ENCODE results near the gene CTSF. TPM values are rescaled to one million over a fixed set of nuclear protein-coding genes. Genes with fewer than 3 reads are reported as not detected.
A peak's percentile ranks its signal among the peaks of the same experiment; 100 is the strongest.
"Not testable (repeated sequence)": the region's sequence is repeated elsewhere in the genome, so short reads cannot be mapped to it uniquely, and the experiment has no call there.

CTSF gene
- total RNA-seq, 1 experiment from 2014 or later: 4.8 TPM

DNA sequence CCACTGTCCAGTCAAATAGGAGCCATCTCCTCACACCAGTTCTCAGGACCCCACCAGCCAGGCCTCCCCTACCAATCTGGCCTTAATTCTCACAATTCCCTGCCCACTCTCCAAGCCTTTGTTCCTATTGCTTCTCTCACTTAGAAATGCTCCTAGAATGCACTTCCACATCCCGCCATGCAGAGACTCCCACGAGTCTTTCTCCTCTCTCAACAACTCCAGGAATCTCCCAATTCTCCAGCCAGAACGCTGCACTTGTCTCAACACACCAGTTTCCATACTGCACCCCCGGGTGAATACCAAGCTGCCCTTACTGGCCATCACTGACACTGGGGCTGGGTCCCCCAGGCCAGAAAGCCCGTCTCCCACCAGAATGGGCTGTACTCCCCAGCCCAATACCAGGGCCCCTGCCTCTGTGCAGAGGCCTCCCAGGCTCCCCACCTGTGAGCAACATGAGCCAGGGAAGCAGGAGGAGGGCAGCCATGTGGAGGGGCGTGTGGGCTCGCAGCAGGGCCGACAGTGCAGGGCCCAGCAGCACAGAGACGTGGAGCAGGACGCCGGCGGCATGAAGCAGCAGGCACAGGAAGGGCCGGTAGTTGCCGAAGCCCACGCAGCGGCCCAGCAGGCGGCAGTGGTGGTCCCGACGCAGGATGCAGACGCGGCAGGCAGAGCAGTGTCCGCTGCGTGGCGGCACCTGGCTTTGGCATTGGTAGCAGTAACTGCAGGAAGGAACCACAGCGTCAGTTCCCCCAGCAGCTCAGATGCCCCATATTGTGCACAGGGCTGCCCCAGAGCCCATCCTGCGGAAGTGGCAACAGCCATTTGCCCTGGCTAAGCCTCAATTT, 24.9 kb downstream of the CTSF start:
- no peaks in the 10 kb centered on the region for H3K27me3 ChIP-seq (ENCODE audit: control insufficient read depth, insufficient read depth, low read length)
- H3K4me3 ChIP-seq (ENCODE audit: insufficient read depth, low read depth, low read length): no peak overlapping the region
- peak; percentile 80 for DNase-seq
- H3K36me3 ChIP-seq (replicated peaks; ENCODE audit: control insufficient read depth, insufficient read depth, low read length): peaks cover 4% of the 10 kb centered on the region

DNA sequence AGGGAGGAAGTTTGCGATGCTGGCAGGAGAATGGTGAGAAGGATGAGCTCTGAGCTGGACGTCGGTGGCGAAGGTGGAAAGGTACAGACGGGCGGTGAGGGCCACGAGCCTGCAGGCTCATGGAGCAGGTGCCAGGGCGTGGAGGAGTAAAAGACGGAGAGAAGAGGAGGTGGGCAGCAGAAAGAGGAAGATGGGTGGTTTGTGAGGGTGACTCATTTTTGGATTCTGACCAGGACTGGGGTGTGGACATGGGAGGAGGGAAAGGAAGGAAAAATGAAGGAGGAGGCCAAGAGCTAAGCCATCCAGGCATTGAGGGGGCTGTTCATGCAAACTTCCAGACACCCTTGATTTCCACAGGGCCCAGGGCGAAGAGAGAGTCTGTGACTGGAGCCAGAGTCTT, 26.0 kb downstream of the CTSF start:
- H3K36me3 ChIP-seq (replicated peaks; ENCODE audit: control insufficient read depth, insufficient read depth, low read length): peaks cover 4% of the 10 kb centered on the region
- no peaks in the 10 kb centered on the region for H3K27me3 ChIP-seq (ENCODE audit: control insufficient read depth, insufficient read depth, low read length)
- H3K4me3 ChIP-seq (ENCODE audit: insufficient read depth, low read depth, low read length): no peak overlapping the region
- no peak for DNase-seq

DNA sequence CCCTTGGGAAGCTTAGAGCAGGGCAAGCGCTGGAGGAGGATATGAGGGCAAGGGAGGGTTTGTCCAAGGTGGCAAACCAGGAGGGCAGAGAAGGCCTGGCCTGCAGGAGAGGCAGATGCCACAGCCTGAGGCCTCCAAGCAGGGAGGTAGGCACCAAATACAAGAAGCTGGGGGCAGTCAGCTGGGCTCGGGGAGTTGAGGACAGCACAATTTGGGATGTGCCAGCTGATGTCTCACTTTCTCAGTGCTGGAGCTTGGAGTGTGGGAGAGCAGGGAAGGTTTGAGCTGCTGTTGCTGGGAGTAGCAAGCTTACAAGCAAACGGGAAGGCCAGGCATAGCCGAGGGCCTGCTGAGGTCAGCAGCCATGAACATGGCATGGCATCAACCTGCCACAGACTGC, 26.5 kb downstream of the CTSF start:
- H3K27me3 ChIP-seq (ENCODE audit: control insufficient read depth, insufficient read depth, low read length): no peaks in the 10 kb centered on the region
- H3K36me3 ChIP-seq (replicated peaks; ENCODE audit: control insufficient read depth, insufficient read depth, low read length): peaks cover 4% of the 10 kb centered on the region
- H3K4me3 ChIP-seq (ENCODE audit: insufficient read depth, low read depth, low read length): no peak overlapping the region
- no peak for DNase-seq

DNA sequence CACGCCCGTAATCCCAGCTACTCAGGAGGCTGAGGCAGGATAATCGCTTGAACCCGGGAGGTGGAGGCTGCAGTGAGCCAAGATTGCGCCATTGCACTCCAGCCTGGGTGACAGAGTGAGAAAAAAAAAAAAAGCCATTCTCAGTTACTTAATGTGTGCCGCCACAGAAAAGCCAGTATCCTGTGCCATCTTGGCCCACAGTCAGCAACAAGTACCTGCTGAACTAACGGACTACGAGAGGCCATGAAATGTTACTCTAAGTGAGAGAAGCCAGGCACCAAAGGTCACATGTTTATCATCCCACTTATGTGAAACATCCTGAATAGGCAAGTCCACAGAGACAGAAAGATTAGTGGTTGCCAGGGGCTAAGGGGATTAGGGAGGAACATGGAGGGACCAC, 27.8 kb downstream of the CTSF start:
- not testable (repeated sequence) for H3K27me3 ChIP-seq (ENCODE audit: control insufficient read depth, insufficient read depth, low read length); H3K36me3 ChIP-seq (replicated peaks; ENCODE audit: control insufficient read depth, insufficient read depth, low read length); H3K4me3 ChIP-seq (ENCODE audit: insufficient read depth, low read depth, low read length); DNase-seq

DNA sequence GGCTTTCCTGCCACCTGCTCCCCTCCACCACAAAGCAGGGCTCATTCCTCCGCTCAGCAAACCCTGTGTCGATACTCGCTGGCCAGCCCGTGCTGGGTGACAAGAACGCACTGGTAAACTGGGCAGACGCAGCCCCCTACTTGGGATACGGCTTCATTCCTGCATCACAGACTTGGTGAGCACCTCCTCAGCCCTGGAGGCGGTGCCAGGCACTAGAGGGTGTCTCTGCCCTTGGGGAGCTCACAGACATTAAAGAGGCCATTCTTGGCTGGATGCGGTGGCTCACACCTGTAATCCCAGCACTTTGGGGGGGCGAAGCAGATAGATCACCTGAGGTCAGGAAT, 28.6 kb downstream of the CTSF start:
- Histone ChIP-seq H3K27me3 (ENCODE audit: control insufficient read depth, insufficient read depth, low read length) (no peaks in the 10 kb centered on the region), H3K4me3 (ENCODE audit: insufficient read depth, low read depth, low read length) (no peak overlapping the region), H3K36me3 (replicated peaks; ENCODE audit: control insufficient read depth, insufficient read depth, low read length) (peaks cover 4% of the 10 kb centered on the region)
- peak; percentile 51 for DNase-seq

DNA sequence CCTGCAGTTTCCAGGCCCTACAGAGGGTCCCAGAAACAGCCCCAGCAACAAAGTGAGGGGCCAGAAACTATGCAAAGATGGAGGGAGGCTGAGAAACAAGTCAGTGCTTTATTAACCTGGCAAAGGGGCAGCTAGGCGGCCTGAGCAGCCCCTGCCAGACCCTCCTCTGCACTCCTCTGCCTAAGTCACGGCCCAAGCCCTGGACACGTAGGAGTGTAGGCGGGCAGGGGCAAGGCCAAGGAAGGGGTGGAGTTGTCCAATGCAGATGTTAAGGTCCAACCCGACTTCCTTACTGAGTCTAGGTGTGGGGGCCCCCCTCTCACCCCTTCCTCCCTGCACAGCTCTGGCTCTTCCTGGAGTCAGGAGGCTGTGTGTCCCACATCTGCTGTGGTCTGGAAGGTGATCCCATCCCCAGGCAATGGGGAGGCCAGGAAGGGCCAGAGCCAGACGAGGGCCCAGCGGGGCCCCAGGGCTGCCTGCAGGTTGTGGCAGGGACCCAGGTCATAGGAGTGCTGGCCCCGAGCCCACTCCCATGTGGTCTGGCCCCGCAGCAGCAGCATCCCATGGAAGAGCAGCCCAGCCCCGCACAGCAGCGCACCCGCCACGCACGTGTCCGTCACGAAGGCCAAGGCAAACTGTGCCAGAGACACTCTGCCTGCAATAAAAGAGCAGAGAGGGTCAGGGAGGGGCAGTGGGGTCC, 29.1 kb downstream of the CTSF start:
- peak; percentile 58 for DNase-seq
- Histone ChIP-seq H3K4me3 (ENCODE audit: insufficient read depth, low read depth, low read length) (no peak overlapping the region), H3K36me3 (replicated peaks; ENCODE audit: control insufficient read depth, insufficient read depth, low read length) (peaks cover 4% of the 10 kb centered on the region), H3K27me3 (ENCODE audit: control insufficient read depth, insufficient read depth, low read length) (no peaks in the 10 kb centered on the region)

DNA sequence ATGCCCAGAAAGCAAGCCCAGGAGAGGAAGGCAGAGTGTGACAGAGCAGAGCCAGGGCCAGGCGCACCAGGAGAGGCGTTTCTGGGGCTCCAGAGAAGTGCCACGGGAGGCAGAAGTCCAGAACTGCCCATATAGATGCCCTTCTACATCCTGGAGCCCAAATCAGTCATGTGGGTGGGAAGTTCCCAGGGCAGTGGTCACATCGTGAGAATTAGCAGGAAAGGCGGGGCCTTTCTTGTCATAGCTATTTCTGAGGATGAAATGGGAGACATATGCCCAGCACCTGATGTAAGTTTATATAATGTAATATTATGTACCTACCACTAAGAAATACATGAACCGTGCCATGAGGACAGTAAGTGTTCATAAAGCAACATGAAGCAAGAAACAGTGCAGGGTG, 35.6 kb downstream of the CTSF start:
- no peaks in the 10 kb centered on the region; the same call in 1 of the 2 replicates for H3K36me3 ChIP-seq (replicated peaks; ENCODE audit: control insufficient read depth, insufficient read depth, low read length)
- DNase-seq: no peak
- no peaks in the 10 kb centered on the region for H3K27me3 ChIP-seq (ENCODE audit: control insufficient read depth, insufficient read depth, low read length)
- no peak overlapping the region for H3K4me3 ChIP-seq (ENCODE audit: insufficient read depth, low read depth, low read length)

DNA sequence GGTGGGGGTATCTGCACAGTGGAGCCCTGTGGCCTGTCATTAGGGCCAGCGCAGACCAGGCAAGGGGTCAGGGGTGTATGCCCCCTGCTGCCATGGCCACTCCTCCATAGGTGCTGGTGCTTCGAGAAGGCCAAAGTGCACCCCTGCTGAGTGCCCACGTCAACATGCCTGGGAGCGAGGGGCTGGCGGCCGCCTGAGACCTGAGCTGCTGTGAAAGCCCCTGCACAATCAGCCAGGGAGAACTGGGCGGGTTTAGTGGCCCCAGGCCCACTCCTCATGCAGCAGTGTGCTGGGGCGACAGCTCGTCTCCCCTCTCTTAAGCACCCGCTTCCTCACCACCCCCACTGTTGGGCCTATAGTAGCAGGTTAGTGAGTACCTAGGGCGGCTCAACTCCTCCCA, 36.6 kb downstream of the CTSF start:
- DNase-seq: no peak
- H3K27me3 ChIP-seq (ENCODE audit: control insufficient read depth, insufficient read depth, low read length): no peaks in the 10 kb centered on the region
- no peaks in the 10 kb centered on the region; the same call in 1 of the 2 replicates for H3K36me3 ChIP-seq (replicated peaks; ENCODE audit: control insufficient read depth, insufficient read depth, low read length)
- no peak overlapping the region for H3K4me3 ChIP-seq (ENCODE audit: insufficient read depth, low read depth, low read length)

DNA sequence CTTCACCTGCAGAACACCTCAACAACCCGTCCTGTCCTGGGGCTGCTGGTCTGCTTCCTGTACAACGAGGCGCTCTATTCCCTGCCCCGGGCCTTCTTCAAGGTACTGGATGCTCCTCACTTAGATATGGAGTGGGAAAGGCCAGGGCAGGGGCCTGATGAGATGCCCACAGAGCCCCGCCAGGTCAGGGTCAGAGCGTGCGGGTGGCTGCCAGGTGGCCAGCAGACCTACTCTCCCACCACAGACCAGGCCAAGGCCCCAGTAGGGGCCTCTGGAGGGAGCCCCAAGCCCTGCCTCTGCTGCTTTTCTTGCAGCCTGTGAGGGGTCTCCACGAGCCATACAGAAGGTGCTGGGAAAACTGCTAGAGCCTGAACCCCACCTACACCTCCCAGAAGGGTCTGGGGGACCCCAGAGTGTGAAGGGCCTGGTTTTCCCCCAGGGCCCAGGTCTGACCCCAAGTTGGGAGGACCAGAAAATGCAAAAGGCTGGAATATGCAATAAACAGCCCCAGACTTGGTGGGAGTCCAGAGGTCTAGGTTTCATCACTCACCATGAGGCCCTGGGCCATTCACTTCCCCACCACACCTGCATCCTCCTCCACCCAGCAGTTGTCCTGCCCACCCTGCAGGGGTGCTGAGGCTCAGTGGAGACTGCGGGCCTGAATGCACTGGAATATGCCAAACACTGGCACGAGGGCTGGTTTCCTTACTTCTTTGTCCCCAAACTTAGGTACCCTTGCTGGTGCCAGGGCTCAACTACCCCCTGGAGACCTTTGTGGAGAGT, 37.3 kb downstream of the CTSF start:
- no peak for DNase-seq
- H3K4me3 ChIP-seq (ENCODE audit: insufficient read depth, low read depth, low read length): no peak overlapping the region
- H3K36me3 ChIP-seq (replicated peaks; ENCODE audit: control insufficient read depth, insufficient read depth, low read length): no peaks in the 10 kb centered on the region; the same call in 1 of the 2 replicates
- no peaks in the 10 kb centered on the region for H3K27me3 ChIP-seq (ENCODE audit: control insufficient read depth, insufficient read depth, low read length)

DNA sequence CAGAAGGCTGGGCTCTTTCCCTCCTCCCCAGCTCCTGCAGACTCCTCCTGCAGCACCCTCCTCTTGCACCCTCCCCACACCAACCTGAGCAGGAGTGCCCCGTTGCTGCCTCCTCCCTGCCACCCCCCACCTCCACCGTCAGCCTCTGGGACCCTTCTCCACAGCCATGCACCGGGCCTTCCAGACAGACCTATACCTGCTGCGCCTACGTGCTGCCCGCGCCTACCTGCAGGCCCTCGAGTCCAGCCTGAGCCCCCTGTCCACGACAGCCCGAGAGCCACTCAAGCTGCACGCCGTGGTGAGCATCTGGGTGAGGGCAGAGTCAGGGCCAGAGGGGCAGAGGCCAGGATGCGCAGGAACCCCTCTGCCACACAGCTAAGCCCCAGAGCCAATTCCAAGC, 38.8 kb downstream of the CTSF start:
- no peak for DNase-seq
- H3K27me3 ChIP-seq (ENCODE audit: control insufficient read depth, insufficient read depth, low read length): no peaks in the 10 kb centered on the region
- H3K36me3 ChIP-seq (replicated peaks; ENCODE audit: control insufficient read depth, insufficient read depth, low read length): no peaks in the 10 kb centered on the region; the same call in 1 of the 2 replicates
- H3K4me3 ChIP-seq (ENCODE audit: insufficient read depth, low read depth, low read length): no peak overlapping the region

DNA sequence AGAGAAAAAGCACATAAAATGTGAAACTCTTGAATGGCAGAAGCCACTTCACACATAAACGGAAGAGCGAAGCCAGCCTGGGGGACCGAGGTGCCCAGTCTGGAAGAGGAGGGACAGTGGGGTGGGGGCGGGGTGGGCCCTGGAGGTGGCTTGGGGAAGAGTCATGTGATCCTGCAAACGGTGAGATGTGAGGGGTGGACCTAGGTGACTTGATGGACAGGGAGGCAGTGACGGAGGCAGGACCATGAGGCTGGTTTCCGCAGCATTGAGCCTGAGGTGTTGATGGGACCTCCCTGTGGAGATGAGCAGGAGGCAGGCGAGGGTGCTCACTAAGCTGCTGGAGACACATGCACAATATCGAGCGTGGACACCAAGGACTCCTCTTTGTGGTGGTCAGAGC, 39.3 kb downstream of the CTSF start:
- Histone ChIP-seq H3K4me3 (ENCODE audit: insufficient read depth, low read depth, low read length) (no peak overlapping the region), H3K36me3 (replicated peaks; ENCODE audit: control insufficient read depth, insufficient read depth, low read length) (no peaks in the 10 kb centered on the region; the same call in 1 of the 2 replicates), H3K27me3 (ENCODE audit: control insufficient read depth, insufficient read depth, low read length) (no peaks in the 10 kb centered on the region)
- DNase-seq: peak; percentile 76

DNA sequence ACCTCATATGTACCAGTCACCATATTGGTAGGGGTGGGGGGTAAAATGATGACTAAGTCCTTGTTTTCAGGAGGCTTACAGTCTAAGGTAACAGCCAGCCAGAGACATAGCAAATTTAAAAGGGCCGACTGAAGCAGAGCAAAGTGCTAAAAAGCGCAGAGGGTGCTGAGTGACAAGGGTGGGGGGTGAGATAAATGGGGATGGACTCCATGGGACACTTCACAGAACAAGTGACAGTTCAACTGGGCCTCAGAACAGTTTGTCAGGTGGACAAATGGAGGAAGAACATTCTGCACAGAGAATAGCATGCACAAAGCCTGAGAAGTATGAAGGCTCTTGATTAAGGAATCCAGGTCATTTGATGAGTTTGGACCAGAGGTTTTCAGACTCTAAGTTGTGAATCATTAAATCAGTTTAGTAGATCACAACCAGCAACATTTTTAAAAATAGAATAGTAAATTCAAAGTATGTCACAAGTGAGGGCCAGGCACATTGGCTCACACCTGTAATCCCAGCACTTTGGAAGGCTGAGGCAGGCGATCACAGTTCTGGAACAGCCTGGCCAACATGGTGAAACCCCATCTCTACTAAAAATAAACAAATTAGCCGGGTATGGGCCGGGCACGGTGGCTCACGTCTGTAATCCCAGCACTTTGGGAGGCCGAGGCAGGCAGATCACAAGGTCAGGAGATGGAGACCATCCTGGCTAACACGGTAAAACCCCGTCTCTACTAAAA, 43.9 kb downstream of the CTSF start:
- DNase-seq: no peak
- H3K36me3 ChIP-seq (replicated peaks; ENCODE audit: control insufficient read depth, insufficient read depth, low read length): peaks cover 6% of the 10 kb centered on the region

DNA sequence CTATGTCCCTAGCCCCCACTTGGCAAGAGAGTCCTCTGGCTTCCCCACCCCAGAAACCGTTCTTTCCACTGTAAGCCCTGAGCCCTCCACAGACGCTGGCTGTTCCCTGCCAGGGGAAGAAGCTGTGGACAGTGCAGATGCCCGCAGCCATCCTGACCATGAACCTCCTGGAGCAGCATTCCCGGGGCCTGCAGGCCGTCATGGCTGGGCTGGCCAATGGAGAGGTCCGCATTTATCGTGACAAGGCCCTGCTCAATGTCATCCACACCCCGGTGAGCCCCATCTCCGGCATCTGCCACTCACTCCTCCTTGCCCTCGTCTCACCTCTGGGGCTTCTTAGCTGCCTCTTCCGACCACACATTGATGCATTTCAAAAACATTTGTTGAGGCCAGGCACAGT, 44.8 kb downstream of the CTSF start:
- H3K27me3 ChIP-seq (ENCODE audit: control insufficient read depth, insufficient read depth, low read length): no peaks in the 10 kb centered on the region
- H3K36me3 ChIP-seq (replicated peaks; ENCODE audit: control insufficient read depth, insufficient read depth, low read length): peaks cover 7% of the 10 kb centered on the region
- no peak overlapping the region for H3K4me3 ChIP-seq (ENCODE audit: insufficient read depth, low read depth, low read length)
- DNase-seq: no peak

More for the DNA sequence above, 43.9 kb downstream of the CTSF start:
- H3K27me3 ChIP-seq (ENCODE audit: control insufficient read depth, insufficient read depth, low read length): no peaks in the 10 kb centered on the region
- H3K4me3 ChIP-seq (ENCODE audit: insufficient read depth, low read depth, low read length): no peak overlapping the region

Data from H7 (cell line).